ENCODE results near the gene SAXO2.
"Not testable (repeated sequence)": the region's sequence is repeated elsewhere in the genome, so short reads cannot be mapped to it uniquely, and the experiment has no call there.

The SAXO2 gene

DNA sequence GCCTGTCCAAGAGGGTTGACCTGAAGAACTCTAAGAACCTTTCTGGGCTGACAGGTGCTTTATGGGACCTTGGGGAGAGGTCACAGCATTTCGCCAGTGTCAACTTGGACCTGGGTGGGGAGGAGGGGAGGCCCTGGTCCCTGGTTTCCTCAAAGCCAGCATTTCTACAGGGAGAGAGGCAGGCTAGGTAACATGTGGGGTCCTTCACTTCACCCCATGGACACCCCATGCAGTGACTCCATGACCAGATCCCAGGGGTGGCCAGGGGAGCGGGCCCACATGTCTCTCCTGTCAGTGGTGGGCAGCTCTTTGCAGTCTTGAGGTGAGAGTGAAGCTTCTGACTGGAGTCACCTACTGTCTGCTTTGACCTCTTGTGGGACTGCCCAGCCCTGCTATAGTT is 50.8 kb downstream of the SAXO2 start:
- no peak for DNase-seq (ENCODE audit: low read depth)
- TF ChIP-seq, protein P1, sequence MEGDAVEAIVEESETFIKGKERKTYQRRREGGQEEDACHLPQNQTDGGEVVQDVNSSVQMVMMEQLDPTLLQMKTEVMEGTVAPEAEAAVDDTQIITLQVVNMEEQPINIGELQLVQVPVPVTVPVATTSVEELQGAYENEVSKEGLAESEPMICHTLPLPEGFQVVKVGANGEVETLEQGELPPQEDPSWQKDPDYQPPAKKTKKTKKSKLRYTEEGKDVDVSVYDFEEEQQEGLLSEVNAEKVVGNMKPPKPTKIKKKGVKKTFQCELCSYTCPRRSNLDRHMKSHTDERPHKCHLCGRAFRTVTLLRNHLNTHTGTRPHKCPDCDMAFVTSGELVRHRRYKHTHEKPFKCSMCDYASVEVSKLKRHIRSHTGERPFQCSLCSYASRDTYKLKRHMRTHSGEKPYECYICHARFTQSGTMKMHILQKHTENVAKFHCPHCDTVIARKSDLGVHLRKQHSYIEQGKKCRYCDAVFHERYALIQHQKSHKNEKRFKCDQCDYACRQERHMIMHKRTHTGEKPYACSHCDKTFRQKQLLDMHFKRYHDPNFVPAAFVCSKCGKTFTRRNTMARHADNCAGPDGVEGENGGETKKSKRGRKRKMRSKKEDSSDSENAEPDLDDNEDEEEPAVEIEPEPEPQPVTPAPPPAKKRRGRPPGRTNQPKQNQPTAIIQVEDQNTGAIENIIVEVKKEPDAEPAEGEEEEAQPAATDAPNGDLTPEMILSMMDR (IDR thresholded peaks at IDR 0.05; ENCODE audit: low read depth, low read length, missing control alignments): no peak
- H3K4me3 ChIP-seq (ENCODE audit: low read depth, low read length): no peak overlapping the region

DNA sequence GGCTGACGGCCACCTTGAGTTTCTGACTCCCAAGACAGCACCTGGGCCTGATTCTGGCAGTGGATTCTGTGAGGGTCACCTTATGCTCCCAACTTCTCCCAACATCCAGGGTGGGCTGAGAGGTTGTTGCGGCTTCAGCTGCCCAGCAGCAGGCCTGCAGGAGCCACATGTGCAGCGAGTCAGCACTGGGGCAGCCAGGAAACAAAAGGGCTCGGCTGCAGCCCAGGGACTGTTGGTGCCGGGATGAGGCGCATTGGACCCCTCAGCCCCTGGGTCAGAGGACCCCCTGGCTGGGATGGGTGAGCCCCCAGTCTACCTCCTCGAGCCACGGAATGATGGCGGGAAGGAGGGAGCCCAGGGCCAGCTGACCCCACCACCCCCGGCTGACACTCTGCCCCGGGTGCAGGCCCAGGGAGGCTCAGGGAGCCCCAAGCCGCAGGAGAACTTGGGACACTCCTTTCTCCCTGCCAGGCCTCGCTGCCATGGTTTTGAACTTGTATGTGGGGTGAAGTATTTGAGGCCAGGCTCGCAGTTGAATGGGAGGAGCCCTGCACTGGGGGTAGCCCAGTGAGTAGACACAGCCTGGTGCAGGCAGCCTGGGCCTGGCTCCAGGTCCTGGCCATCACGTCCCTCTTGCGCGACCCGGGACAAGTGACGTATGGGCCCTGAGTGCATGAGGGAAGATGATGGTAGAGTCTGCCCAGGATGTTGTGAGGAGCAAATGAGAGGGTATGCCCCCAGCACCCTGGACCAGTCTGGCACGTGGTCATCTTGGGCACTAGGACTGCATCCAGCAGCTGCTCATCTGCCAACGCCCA is 51.5 kb downstream of the SAXO2 start:
- H3K4me3 ChIP-seq (ENCODE audit: low read depth, low read length); DNase-seq (ENCODE audit: low read depth): not testable (repeated sequence)

DNA sequence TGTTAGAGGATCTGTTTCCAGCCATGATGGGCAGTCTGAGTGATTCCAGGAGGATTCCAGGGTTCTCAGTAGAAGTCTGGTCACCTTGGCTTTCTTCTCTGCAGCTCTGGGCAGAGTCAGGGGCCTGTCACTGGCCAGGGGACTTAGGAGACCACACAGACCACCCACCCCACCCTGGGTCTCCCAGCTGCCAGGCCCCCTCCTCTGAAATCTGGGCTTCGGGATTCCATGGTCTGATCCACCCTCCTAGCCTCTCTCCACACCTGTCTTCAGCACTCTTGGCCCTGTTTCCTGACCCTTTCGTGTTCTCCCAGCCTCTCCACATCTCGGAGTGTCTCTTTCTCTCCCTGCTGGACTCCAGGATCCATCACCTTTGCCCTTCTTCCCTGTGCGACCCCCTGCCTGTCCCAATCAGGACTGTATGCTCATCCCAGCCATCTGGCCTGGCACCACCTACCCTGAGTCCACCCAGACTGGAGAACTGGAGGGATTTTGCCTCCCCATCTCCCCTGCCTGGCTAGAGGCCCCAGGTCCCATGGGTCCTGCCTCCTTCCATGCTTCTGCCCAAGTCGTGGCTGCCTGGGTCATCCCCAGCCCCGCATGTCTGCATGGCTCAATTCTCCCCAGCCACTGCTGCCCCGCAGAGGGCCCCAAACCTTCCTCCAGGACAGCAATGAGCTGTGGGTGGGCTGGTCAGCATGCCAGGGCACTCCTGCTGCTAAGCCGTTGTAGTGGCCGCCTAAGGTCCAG is 52.3 kb downstream of the SAXO2 start:
- no peak overlapping the region for H3K4me3 ChIP-seq (ENCODE audit: low read depth, low read length)
- DNase-seq (ENCODE audit: low read depth): no peak
- TF ChIP-seq, protein P1 (IDR thresholded peaks at IDR 0.05; ENCODE audit: low read depth, low read length, missing control alignments): no peak

DNA sequence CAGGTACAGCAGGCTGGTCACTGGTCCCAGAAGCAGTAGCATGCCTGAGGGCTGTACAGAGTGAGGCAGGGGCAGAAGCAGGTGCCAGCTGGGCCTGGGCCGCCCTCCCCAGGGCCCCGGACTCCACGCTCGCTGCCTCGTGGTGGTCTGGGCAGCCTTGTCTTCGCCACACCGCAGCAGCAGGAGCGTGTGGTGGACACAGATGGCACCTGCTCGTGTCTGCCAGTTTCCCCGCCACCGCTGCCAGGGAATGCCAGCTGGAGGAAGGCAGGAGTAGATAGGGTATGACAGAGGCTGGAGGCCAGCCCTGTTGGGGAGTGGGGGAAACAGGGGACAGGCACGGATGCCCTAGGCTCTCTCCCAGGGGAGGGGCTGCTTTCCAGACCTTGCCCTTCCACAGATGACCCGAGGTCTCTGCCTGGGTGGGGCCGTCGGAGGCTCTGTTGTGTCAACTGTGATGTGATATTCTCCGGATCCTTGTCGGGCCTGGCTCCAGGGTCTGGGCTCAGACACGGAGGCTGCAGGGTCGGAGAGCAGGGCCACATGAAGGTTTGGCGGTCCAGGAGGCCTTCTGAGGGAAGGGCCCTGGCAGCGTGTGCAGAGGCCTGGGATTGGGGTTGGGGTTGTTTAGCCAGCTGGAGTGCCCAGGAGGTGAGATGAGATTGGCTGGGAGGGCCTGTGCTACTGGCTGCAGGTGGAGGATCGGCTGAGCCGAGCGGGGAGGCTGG is 53.1 kb downstream of the SAXO2 start:
- no peak overlapping the region for H3K4me3 ChIP-seq (ENCODE audit: low read depth, low read length)
- DNase-seq (ENCODE audit: low read depth): no peak
- TF ChIP-seq, protein P1 (IDR thresholded peaks at IDR 0.05; ENCODE audit: low read depth, low read length, missing control alignments): no peak

DNA sequence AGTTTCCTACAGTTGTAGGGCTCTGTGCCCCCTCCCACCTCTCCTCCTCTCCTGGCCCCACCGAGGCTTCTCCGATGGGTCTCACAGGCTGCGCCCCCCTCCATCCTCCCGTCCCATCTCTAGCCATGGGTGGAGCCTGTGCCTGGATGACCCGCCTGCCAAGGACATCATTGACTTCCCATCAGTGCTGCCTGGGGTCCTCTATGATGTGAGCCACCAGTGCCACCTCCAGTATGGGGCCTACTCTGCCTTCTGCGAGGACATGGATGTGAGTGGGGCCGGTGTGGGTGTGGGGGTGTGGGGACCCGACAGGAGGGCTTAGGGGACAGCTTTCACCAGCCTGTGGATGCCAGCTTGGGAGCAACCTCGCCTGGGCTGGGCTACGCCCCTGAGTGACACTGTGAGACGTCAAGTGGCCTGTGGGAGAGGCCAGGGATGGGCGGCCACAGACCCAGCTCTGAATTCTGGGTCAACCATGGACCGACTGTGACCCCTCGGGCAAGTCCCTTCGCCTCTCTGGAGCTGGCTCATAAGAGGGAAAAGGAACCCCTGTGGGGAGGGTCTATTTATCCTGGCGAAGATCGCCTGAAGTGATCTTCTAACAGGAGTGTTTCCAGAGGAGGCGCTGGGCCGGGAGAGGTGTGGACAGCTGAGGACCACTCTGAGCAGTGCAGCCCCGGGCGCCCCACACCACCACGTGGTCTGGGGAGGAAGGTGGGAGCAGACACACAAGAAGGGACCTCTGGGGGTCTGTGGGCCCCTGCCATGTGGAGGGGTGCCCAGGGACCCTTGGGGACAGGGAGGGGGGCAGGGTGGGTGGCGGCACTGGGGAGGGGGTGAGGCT is 53.9 kb downstream of the SAXO2 start:
- not testable (repeated sequence) for DNase-seq (ENCODE audit: low read depth); H3K4me3 ChIP-seq (ENCODE audit: low read depth, low read length)

DNA sequence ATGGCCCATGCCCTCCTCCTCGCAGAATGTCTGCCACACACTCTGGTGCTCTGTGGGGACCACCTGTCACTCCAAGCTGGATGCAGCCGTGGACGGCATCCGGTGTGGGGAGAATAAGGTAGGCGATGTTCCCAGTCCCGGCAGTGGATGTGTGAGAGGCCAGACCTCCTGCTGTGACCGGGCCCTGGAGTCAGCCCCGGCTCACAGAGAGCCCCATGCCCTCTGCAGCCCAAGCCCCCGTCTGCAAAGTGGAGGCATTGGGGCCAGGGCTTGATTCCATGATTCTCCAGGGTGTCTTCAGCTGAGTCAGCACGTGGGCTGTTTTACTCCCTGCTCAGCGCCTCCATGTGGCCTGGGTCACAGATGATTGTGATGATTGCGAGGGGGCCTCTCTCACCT is 54.5 kb downstream of the SAXO2 start:
- H3K4me3 ChIP-seq (ENCODE audit: low read depth, low read length): no peak overlapping the region
- no peak for DNase-seq (ENCODE audit: low read depth)
- TF ChIP-seq, protein P1 (IDR thresholded peaks at IDR 0.05; ENCODE audit: low read depth, low read length, missing control alignments): no peak

DNA sequence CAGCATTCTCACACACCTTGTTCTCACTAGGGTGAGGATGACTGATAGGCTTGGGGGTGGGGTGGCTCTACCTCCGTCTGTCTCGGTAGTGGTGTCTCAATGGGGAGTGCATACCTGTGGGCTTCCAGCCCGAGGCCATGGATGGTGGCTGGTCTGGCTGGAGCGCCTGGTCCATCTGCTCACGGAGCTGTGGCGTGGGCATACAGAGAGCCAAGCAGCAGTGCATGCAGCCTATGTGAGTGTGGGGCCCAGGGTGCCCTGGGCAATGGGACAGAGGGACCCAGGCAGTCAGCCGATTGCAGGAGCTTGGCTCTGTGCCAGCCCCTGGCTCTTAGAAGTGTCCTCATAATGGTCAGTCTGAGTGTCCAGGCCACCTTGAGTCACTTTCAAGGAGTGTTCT is 54.9 kb downstream of the SAXO2 start:
- not testable (repeated sequence) for H3K4me3 ChIP-seq (ENCODE audit: low read depth, low read length); DNase-seq (ENCODE audit: low read depth)

DNA sequence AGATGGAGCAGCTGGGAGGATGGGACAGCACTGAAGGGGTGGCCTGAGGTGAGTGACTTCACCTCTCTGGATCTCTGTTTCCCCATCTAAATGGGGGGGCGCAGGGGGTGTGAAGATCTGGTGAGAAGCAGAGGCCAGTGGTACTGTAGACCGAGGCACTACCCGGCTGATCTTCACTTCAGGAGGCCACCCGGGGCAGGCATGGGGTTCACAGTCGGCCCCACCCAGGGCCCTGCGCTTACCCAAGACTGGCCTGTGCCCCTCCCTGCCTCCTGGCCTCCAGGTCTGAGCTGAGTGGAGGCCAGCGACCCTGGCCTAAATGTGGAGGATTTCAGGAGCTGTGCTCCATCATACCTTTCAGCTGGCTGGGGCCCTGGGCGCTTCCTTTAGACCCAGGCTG is 55.7 kb downstream of the SAXO2 start:
- not testable (repeated sequence) for H3K4me3 ChIP-seq (ENCODE audit: low read depth, low read length); DNase-seq (ENCODE audit: low read depth)

DNA sequence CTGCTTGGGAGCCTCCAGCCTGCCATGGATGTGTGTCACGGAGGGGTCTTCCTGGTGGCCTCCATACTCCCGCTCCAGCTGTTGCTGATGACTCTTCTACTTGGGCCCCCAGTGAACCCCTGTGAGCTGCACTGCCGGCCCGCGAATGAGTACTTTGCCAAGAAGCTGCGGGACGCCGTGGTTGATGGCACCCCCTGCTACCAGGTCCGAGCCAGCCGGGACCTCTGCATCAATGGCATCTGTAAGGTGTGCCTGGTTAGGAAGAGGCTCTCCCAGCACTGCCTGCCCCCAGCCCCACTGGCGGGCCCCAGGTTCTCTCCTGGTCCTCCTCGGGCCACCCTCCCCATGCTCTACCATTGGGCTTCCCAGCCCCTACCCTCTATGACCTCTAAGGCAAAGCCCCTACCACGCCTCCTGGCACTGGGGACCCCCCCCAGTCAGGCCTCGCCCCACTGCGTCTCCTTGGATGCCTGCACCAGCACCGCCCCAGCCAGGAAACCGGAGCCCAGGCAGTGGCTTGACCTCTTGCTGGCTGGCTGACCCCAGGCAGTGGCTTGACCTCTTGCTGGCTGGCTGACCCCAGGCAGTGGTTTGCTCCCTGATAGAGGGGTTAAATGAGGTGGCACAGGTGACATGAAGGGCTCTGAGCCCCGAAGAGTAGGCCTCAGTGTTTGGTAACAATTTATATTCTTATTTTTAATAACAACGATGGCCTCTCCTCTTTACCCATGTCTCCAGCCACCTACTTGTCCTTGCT is 57.1 kb downstream of the SAXO2 start:
- not testable (repeated sequence) for H3K4me3 ChIP-seq (ENCODE audit: low read depth, low read length); DNase-seq (ENCODE audit: low read depth)

DNA sequence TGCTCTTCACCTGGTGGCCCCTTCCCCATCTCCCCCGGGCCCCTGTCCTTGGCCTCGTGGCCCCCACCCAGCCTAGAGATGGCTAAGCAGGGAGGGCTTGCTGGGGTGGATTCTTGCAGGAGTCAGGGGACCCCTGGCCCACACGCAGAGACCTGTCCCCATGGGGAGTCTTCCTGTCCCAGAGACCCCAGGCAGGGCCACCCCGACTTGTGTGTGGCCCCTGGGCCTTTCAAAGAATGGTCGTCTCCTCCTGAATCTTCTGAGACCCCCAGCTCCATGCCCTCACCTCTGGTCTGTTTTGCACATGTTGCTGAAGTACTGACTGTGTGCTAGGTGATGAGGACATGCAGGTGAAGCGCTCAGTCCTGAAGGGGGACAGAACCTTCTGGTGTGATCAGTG is 58.2 kb downstream of the SAXO2 start:
- DNase-seq (ENCODE audit: low read depth); H3K4me3 ChIP-seq (ENCODE audit: low read depth, low read length): not testable (repeated sequence)

DNA sequence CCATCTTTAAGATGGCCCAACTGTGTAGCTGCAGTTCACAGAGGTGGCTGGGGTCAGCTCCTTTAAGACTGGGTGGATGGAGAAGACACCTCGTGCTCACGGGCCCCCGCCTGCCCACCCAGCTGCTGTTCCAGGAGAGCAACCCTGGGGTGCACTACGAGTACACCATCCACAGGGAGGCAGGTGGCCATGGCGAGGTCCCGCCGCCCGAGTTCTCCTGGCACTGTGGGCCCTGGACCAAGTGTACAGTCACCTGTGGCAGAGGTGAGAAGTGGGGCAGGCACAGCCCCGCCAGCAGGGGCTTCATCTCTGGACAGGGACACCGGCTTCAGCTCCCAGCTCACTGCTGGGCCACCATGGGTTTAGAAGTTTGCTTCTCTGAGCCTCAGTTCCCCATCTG is 59.9 kb downstream of the SAXO2 start:
- not testable (repeated sequence) for H3K4me3 ChIP-seq (ENCODE audit: low read depth, low read length); DNase-seq (ENCODE audit: low read depth)

DNA sequence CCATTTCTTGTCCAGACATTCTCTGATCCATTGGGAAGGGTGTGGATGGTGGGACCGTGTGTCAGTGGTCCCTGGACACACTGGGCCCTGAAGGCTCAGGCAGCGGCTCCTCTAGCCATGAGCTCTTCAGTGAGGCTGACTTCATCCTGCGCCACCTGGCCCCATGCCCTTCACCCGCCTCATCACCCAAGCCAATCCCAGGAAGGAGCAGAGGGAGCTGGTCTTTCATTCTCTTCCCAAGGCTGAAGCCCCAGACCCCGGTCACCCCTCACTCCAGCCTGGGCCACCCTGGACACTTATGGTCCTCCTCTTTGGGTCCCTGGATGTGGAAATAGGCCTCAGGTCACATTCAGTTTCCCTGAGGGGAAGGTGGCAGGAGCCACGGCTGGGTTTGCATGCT is 62.2 kb downstream of the SAXO2 start:
- H3K4me3 ChIP-seq (ENCODE audit: low read depth, low read length): not testable (repeated sequence)

More for the DNA sequence above, 62.2 kb downstream of the SAXO2 start:
- not testable (repeated sequence) for DNase-seq (ENCODE audit: low read depth)
